NCI-H2227 (cell line): Measurements from ENCODE around the gene ASPSCR1.

Source experiments
- DNase-seq: peaks from one replicate; lab custom pipeline; 2025; ENCODE audit not compliant: unreplicated experiment; lab: John Stamatoyannopoulos, UW

ASPSCR1 gene

GRCh38 chr17:81977211-81977808 lies at the start of gene ASPSCR1:
Gene ASPSCR1, plus strand, starts transcription at chr17:81977629. Its CDS starts 18 bp downstream, at chr17:81977647.
- DNase-seq, result peak; percentile 95

- DNase-seq, result peak; percentile 97
Measured at GRCh38 chr17:81927653-81928543, 49.5 kb upstream of the ASPSCR1 start, which contains the start of gene MAFG. Gene MAFG, minus strand, starts transcription at chr17:81927735. Its CDS starts 4,550 bp downstream, at chr17:81923185.

- peak; percentile 52 for DNase-seq
Measured at GRCh38 chr17:81928544-81929252, 48.7 kb upstream of the ASPSCR1 start.

DNA sequence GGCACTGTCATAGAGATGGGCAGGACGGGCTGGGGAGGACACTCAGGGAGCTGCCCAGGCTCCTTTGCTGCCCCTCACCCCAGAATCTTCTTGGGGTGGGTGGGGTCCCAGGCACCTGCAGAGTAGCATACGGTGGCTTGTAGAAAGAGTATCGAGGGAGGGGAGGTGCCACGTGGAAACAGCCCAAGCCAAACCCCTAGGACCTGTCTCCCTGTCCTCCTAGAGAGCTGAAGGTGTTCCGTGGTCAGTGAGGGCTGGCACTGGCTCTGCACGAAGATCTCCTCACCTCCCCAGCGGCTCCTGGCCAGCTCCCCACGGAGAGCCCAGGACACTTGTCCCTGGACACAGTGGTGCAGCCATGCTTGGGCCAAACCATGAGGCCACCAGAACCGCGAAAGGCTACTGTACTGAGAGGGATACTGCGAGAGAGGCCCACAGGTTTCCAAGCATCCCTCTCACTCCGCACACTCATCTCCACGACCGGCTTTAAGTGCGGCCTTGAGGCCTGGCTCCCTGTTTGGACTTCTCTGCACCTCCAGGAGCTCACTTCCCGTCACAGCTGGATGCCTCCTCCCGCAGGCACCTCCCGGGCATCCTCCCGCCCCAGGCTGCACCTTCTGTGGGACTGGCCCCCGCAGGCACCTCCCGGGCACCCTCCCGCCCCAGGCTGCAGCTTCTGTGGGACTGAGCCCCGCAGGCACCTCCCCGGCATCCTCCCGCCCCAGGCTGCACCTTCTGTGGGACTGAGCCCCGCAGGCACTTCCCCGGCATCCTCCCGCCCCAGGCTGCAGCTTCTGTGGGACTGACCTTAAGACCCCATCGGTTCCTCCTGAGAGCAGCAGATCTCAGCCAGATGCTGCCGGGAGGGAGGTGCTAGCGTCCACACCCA lies 47.9 kb upstream of the ASPSCR1 start:
- DNase-seq, result no peak

DNA sequence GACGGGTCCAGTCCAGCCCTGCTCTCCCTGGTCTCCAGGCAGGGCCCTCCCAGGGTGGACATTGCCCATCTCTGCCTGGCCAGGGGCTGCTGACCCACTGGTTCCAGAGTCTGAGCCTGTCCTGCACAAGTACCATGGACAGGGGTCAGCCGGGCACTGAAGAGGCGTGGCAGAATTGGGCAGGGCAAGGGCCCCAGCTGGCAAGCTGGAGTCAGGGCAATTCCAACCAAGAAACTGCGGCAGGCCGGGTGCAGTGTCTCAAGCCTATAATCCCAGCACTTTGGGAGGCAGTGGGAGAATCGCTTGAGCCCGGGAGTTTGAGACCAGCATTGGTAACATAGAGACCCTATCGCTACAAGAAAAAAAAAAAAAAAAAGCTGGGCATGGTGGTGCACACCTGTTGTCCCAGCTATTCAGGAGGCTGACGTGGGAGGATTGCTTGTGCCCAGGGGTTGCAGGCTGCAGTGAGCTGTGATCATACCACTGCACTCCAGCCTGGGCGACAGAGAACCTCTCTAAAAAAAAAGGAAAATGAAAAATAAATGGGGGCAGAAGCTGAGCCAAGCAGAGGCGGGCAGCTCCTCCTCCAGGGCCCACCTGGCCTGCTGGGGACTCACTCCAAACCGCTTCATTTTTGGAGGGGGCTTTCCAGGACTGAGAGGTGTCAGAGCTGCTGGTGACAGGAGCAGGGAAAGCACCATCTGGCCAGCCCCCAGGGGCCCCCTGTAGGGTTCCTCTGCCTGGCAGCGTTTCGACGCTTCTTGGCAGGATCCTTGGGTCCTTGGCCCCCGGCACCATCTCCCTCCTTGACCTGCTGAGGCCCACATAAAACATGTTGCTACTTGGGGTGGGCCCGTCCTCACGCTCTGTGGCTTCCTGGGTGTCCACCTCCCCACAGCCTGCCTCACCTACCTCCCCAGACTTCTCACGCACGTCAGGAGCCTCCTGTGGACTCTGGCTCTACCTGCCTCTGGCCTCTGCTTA lies 47.0 kb upstream of the ASPSCR1 start:
- DNase-seq, result no peak

- DNase-seq, result no peak
Measured at GRCh38 chr17:81931189-81931556, 46.3 kb upstream of the ASPSCR1 start.

DNA sequence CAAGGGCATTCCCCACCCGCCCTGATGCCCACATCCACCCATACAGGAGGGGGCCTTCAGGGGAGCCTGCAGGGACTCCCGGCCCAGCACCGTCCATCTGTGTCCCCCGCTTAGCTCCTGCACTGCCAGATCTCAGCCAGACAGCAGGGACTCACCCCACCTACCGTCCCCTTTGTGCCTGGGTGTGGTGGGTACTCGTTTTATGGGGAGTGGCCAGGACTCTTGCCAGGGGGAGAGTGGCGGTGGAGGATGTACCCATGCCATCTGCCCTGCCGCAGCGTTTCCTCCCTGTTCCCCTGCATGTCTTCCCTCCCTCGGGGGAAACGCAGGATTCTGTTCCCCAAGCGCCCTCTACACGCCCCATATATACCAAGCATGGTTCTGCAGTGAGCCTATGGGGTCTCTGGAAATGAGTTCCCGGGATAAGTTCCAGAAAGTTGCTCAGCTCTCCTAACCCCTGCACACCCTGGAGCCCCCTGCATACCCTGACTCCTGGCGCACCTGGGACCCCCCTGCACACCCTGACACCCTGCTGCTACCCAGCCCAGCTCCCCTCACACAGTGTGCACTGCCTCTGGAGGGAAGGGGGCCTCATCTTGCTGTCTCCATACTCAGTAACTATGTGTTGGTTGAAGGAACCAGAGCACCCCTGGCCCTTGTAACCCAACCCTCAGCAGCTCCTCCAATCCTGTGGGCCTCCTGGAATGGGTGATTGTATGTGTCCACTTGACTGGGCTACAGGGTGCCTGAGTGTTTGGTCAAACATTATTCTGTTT lies 45.7 kb upstream of the ASPSCR1 start:
- no peak for DNase-seq

DNA sequence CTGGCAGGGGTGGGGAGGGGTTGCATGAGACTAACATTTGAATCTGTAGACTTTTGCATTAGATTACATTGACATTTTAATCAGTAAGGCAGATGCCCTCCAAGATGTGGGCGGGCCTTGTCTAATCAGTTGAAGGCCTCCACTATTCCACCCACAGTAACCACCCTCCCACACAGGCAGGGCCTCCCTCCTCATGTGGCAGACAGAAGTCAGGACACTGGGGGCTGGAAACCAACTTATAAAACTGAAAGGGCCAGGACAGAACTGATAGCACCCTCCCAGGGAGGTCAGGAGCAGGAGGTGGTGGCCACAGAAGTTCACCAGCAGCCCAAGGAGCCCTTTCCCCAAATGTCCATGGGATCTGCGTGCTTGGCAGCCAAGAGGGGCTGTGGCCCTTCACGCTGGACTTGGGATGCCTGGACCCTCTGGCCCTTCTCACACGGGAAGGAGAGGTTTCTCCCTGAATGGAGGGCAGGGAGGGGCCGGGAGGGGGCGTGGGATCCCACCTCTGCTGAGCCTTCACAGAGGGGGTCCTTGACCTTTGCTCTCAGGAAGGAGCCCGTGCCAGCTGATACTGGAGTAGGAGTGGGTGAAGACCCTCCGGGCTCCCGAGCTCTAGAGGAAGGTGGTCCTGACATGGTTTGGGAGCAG lies 45.0 kb upstream of the ASPSCR1 start:
- DNase-seq, result no peak

DNA sequence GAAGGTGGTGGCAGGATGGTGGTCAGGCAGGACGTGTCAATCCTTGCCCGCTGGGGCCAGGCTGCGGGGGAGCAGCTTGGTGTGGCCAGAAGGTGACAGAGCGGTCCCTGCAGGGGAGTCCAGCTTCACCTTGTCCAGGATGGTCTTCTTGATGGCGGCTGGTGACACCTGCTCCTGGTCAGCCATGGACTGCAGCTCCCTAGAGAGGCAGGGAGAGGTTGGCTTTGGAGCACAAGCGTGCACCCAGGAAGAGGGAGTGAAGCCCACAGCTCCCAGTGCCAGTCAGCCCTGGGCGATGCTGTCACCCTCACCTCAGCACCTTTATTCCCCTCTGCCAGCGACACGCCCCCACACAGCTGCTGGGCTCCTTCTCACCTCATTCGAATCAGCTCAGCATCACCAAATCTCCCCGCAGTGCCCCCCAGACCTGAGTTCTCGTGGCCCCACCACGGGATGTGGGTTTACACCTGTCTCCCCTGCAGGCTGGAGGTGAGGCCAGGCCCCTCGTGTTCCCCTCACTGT lies 44.2 kb upstream of the ASPSCR1 start:
- no peak for DNase-seq

- no peak for DNase-seq
Measured at GRCh38 chr17:81934098-81934757, 43.2 kb upstream of the ASPSCR1 start.

DNA sequence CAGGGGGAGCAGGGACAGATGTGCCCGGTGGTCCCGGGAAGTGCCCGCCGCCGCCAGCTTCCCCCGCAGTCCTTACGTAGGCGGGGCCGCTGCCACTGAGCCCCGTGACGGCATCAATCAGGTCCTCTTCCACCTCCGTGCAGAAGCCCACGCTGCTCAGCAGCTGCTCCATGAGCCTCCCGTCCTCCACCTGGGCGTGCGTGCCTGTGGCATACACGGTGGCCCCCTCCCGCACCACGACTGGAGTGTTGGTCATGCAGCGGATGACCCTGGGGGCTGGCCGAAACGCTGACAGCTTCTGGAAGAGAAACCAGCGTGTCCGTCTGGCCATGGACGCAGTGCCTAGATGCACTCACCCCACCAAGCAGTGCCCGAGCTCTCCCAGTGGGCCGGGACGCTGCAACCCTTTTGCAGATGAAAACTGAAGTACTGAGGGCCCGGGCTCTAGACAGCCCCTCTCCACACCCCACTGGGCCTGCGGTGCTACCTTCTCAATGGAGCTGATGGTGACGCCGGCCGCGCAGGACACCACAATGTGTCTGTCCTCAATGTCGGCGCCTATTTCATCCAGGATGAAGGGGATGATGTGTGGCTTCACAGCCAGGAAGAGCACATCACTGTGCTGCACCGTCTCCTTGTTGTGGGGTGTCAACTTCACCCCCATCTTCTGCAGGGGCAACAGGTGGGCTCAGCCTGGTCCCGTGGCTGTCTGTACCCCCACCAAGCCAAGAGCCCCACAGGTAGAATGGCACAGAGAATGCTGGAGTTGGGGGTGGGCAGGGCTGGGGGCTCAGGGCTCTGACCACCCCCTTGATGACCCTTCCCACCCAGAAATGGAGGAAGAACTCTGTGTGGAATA lies 42.4 kb upstream of the ASPSCR1 start:
- DNase-seq, result no peak

DNA sequence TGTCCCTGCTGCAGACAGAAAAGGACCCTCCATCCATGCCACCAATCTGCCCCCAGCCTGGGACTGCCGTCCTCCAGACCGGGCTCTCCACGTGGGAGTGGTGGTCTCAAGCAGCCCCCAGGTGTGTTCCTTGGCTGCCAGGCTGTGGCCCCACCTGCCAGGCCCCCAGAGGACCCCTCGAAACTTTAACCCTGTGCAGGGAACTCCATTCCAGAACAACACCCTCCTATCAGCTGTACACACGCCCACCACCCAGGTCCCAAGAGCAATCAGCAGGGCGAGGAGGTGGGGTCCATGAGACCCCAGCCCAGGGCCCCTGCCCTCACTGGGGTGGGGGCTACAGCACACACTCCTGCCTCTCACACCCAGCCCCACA lies 41.7 kb upstream of the ASPSCR1 start:
- no peak for DNase-seq

GRCh38 chr17:81939218-81939617 lies 38.2 kb upstream of the ASPSCR1 start:
- DNase-seq, result no peak

- no peak for DNase-seq
Measured at GRCh38 chr17:81939881-81940385, 37.5 kb upstream of the ASPSCR1 start.

- DNase-seq, result no peak
Measured at GRCh38 chr17:81940538-81941483, 36.6 kb upstream of the ASPSCR1 start.
